ENCODE measurements around the gene PCDHA1. TPM values are rescaled to one million over a fixed set of nuclear protein-coding genes. Genes with fewer than 3 reads are reported as not detected.

The PCDHA1 gene
- total RNA-seq, 3 donors from 2014 or later, result 0.32 TPM; not detected in 2

DNA sequence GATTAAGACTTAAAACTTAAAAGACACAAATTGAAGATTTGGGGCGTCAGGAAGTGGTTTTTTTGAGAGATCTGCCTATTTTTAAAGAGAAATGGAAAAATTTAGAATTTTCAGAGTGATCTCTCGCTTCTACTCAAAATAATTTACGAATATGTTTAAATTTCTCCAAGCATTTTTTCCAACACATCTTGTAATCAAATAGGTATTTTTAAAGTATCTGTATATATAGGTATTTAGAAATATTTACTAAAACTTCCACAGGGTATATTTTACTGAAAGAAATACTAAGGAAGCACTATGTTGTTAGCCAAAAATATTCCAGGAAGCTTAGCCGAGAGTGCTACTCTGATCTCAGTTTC, 255.5 kb downstream of the PCDHA1 start:
- DNase-seq (no peak), ATAC-seq (no peak)
- intact Hi-C loops (cut with DNase I, micrococcal nuclease), result no loop called here
- no peak for TF ChIP-seq CTCF (IDR thresholded peaks at IDR 0.05)
- Histone ChIP-seq H3K4me3 (no peak overlapping the region), H3K36me3 (ENCODE audit: low read depth) (no peaks in the 10 kb centered on the region), H3K4me1 (ENCODE audit: low read depth) (no peaks in the 10 kb centered on the region), H3K9me3 (peaks cover 8% of the 10 kb centered on the region)

DNA sequence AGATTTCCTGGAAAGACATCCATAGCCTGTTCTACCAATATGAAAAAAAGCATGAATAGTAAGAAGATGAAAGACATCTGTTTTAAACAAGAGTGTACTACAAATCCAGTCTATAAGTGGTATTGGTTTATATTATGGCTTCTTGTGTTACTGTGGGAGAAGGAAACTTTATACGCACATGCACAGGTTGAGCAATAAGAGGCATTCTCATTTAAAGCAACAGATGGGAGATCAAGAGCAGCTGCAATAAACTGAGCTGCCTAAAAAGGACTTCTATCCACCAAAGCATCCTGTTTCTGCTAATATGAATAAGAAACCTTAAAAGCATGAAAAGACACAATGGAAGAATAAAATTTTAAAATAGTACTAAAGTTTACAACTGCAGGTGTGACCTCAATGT, 256.6 kb downstream of the PCDHA1 start:
- H3K4me1 ChIP-seq (ENCODE audit: low read depth), result no peaks in the 10 kb centered on the region
- peaks cover 8% of the 10 kb centered on the region for H3K9me3 ChIP-seq
- ATAC-seq (no peak), DNase-seq (no peak)
- no peak for TF ChIP-seq CTCF (IDR thresholded peaks at IDR 0.05)
- H3K4me3 ChIP-seq, result no peak overlapping the region
- H3K36me3 ChIP-seq (ENCODE audit: low read depth), result no peaks in the 10 kb centered on the region
- intact Hi-C loops (cut with DNase I, micrococcal nuclease), result no loop called here

DNA sequence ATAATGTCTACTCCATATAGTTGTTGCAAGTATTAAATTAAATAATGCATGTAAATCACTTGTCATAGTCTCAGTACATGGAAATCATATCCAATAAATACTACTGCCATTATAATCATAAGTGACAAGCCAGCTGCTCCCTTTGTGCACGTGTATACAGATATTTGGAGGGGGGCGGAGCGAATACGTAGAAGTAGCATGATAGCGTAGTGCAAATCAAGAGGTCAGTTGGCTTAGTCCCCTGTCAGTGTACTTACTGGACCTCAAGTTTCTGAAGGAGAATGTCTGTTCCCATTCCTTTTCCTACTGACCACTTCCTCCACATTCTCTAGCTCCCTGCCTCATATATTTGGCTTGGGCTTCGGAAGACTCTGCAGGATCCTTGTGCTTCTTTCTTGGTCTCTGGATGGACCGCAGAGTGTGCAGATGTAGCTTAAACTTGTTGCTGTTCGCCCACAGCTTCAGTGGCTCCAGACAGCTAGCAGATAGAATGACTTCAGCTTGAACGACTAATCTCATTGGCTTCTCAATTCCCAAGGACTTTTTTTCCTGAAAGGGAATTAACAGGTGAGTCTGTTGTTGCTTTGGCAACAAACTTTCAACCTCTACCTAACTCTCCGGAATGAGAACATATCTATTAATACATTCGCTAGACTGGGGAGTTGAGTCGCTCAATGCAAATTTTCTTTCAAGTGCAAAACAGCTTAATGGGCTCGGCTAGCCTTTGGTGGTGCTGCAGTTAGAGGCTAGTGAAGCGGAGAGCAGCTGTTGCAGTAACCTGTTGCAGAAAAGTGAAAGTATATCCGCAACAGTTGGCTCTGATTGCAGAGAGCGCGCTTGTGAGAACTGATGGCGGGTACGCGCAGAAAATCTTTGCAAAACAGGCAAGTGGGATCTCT, 264.9 kb downstream of the PCDHA1 start, which contains the start of gene PCDHB1:
Gene PCDHB1, plus strand, starts transcription at position 753 of the 899 bp plus-strand sequence. Its CDS starts 97 bp downstream, at position 850.
- no peak within 1 kb of the TSS for H3K4me3 ChIP-seq
- no peaks in the 10 kb centered on the region for H3K4me1 ChIP-seq (ENCODE audit: low read depth)
- peaks cover 9% of the 10 kb centered on the region for H3K9me3 ChIP-seq
- intact Hi-C loops (cut with DNase I, micrococcal nuclease), result no loop called here
- H3K36me3 ChIP-seq (ENCODE audit: low read depth), result no peaks in the 10 kb centered on the region
- TF ChIP-seq CTCF (IDR thresholded peaks at IDR 0.05), result no peak
- DNase-seq (no peak), ATAC-seq (no peak)

DNA sequence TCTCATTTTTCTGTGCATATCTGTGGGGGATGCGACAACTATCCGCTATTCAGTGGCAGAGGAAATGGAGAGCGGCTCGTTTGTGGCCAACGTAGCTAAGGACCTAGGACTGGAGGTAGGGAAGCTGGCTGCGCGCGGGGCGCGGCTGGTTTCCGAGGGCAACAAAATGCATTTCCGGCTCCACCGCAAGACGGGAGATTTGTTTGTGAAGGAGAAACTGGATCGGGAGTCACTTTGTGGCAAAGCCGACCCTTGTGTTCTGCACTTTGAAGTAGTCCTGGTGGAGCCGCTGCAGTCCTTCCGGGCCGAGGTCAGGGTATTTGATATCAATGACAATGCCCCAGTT, 265.6 kb downstream of the PCDHA1 start:
- ATAC-seq (no peak), DNase-seq (no peak)
- Histone ChIP-seq H3K4me1 (ENCODE audit: low read depth) (no peaks in the 10 kb centered on the region), H3K36me3 (ENCODE audit: low read depth) (no peaks in the 10 kb centered on the region), H3K9me3 (peaks cover 13% of the 10 kb centered on the region), H3K4me3 (no peak overlapping the region)
- TF ChIP-seq CTCF (IDR thresholded peaks at IDR 0.05), result no peak
- intact Hi-C loops (cut with DNase I, micrococcal nuclease), result no loop called here

Other genes starting within 250 kb of the PCDHA1 start
- gene EIF4EBP3, start 238.5 kb upstream of the PCDHA1 start, total RNA-seq, result 10 to 100 TPM; 18.5 to 51.9 (median 23.1) TPM
- 10 to 100 TPM; 27.9 to 38.0 (median 31.8) TPM for gene SRA1, start 228.7 kb upstream of the PCDHA1 start, total RNA-seq
- gene APBB3, start 221.5 kb upstream of the PCDHA1 start, total RNA-seq, result 10 to 100 TPM; 18.8 to 32.5 (median 21.2) TPM
- 10 to 100 TPM; 65.5 to 96.9 (median 93.8) TPM for gene SLC35A4, start 221.3 kb upstream of the PCDHA1 start, total RNA-seq
- 10 to 100 TPM; 35.8 to 92.8 (median 90.9) TPM for gene CD14, start 153.0 kb upstream of the PCDHA1 start, total RNA-seq
- 10 to 100 TPM; 13.6 to 21.7 (median 16.8) TPM for gene TMCO6, start 146.7 kb upstream of the PCDHA1 start, total RNA-seq
- 10 to 100 TPM; 63.5 to 93.1 (median 83.0) TPM for gene NDUFA2, start 138.5 kb upstream of the PCDHA1 start, total RNA-seq
- 10 to 100 TPM; 79.8 to 98.1 (median 79.9) TPM for gene IK, start 138.3 kb upstream of the PCDHA1 start, total RNA-seq
- gene WDR55, start 121.2 kb upstream of the PCDHA1 start, total RNA-seq, result 10 to 100 TPM; 32.3 to 42.3 (median 42.2) TPM
- gene DND1, start 112.6 kb upstream of the PCDHA1 start, total RNA-seq, result 1 to 10 TPM in 2 of 3 donors, under 1 TPM in 1; 0.95 to 1.6 (median 1.1) TPM
- 10 to 100 TPM; 44.5 to 58.3 (median 56.4) TPM for gene HARS1, start 94.8 kb upstream of the PCDHA1 start, total RNA-seq
- gene HARS2, start 94.7 kb upstream of the PCDHA1 start, total RNA-seq, result 10 to 100 TPM; 28.9 to 43.3 (median 39.6) TPM
- 10 to 100 TPM; 43.8 to 59.7 (median 45.9) TPM for gene ZMAT2, start 85.7 kb upstream of the PCDHA1 start, total RNA-seq
- under 1 TPM in 1 of 3 donors, not detected in 2; 0.32 TPM for gene PCDHA2, start 8.7 kb downstream of the PCDHA1 start, total RNA-seq
- 1 to 10 TPM in 1 of 3 donors, under 1 TPM in 1, not detected in 1; 0.06 to 1.3 TPM for gene PCDHA3, start 14.9 kb downstream of the PCDHA1 start, total RNA-seq
- under 1 TPM; 0.24 to 0.93 (median 0.85) TPM for gene PCDHA4, start 20.9 kb downstream of the PCDHA1 start, total RNA-seq
- gene PCDHA5, start 35.5 kb downstream of the PCDHA1 start, total RNA-seq, result under 1 TPM; 0.10 to 0.35 (median 0.26) TPM
- gene PCDHA6, start 41.8 kb downstream of the PCDHA1 start, total RNA-seq, result under 1 TPM; 0.29 to 0.47 (median 0.35) TPM
- under 1 TPM in 2 of 3 donors, not detected in 1; 0.35 to 0.41 TPM for gene PCDHA7, start 48.1 kb downstream of the PCDHA1 start, total RNA-seq
- under 1 TPM in 2 of 3 donors, not detected in 1; 0.14 to 0.19 TPM for gene PCDHA8, start 55.0 kb downstream of the PCDHA1 start, total RNA-seq
- under 1 TPM in 2 of 3 donors, not detected in 1; 0.16 to 0.17 TPM for gene PCDHA9, start 62.2 kb downstream of the PCDHA1 start, total RNA-seq
- under 1 TPM; 0.27 to 0.47 (median 0.29) TPM for gene PCDHA10, start 69.8 kb downstream of the PCDHA1 start, total RNA-seq
- gene PCDHA11, start 82.8 kb downstream of the PCDHA1 start, total RNA-seq, result under 1 TPM in 2 of 3 donors, not detected in 1; 0.19 to 0.58 TPM
- gene PCDHA12, start 89.2 kb downstream of the PCDHA1 start, total RNA-seq, result under 1 TPM in 2 of 3 donors, not detected in 1; 0.14 to 0.41 TPM
- gene PCDHA13, start 96.0 kb downstream of the PCDHA1 start, total RNA-seq, result under 1 TPM in 2 of 3 donors, not detected in 1; 0.23 to 0.32 TPM
- under 1 TPM; 0.14 to 0.95 (median 0.24) TPM for gene PCDHAC1, start 140.2 kb downstream of the PCDHA1 start, total RNA-seq
- gene PCDHAC2, start 180.3 kb downstream of the PCDHA1 start, total RNA-seq, result 1 to 10 TPM in 1 of 3 donors, under 1 TPM in 2; 0.31 to 1.3 (median 0.61) TPM